GM19372 (cell line): Measurements from ENCODE around the gene ZBTB16.

ENCODE experiments used
- ATAC-seq: cut with Tn5 transposase; IDR thresholded peaks from one replicate; pipeline ENCODE4 v1.9.1; 2021; ENCODE audit warnings: mild to moderate bottlenecking, low read depth, moderate library complexity; ENCODE audit not compliant: unreplicated experiment

Gene ZBTB16

GRCh38 chr11:114195981-114196731 is 136.6 kb downstream of the ZBTB16 start:
- ATAC-seq = no peak

GRCh38 chr11:114196997-114197703 is 137.6 kb downstream of the ZBTB16 start:
- no peak for ATAC-seq

DNA sequence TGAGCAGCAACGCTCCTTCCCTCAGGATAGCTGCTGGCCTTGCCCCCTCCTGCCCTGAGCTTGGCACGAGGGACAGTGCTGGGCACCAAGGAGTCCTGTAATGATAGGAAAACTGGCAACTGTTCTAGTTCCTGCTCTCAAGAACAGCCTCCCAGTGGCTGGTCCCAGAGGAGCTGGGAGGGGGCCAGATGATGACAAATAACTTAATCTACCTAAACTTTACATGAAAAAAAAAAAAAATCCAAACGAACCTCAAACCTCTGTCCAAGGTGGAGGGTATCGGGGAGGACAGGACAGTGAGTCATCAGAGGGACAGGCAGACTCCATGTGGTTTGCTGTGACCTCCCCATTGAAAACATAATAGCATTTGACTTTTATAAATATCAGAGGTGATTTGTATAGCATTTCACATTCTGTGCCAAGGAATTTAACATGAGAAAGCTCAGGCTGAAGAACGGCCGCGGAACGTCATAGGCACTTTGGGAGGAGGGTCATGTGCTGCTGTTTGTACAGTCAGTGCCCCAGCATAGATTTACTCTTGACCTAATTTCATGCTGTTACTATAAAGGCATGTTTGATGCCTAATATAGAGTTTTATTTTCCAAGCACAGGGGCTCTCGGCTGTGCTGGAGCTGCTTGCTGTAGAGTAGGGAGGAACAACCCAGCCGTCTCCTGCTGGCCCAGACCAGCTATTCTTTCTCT is 138.4 kb downstream of the ZBTB16 start:
- ATAC-seq = no peak

GRCh38 chr11:114199051-114199450 is 139.5 kb downstream of the ZBTB16 start:
- ATAC-seq = no peak

DNA sequence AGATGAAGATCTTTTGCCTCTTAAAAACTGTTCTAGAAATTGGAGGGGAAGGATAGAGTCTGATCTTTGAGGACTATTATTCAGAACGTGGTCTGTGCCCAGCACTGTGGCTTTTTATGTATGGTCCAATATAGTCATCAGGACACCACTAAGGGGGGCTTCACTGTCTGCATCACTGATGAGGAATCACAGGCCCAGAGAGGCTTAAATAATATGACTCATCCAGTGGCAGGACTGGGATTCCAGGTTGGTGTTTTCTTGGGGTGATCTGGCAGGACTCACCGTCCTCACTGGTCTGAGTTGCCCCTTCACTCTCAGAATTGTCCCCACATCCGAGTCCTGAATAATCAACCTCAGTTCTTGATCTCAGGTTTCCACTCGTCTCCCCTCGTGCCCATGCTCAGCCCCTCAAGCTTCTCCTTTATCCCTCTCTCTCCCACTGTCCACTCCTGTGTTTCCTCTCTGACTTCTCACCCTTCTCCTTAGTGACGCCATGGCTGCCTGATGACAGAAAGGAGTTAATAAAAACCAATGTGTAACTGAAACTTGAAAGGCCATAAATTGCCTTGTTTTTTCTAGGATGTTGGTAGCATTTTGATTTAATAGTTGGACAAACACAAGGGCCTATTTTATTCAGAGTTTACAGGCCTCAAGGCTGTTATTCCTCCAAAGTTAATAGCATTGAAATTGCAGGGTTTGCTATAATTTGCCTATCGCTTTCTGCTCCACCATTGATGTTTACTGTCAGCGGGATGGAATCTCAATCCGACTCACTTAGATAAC is 141.0 kb downstream of the ZBTB16 start:
- no peak for ATAC-seq

DNA sequence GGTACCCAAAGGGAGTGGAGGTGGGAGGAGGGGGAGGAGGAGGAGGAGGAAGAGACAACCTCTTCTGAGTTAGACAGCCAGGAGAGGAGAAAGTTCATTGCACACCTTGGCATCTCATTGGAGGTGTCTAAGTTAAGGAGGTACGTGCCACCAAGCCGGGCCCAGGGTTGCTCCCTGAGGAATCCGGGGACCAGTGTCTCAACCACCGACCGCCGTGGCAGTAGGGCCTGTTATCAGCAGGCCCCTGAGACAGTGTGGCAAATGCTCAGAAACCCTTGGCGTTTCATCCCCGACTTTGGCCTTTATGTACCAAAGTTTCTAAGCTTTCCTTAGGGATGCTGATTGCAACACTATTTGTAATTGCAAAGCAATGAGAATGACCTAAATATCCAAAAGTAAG is 141.7 kb downstream of the ZBTB16 start:
- ATAC-seq = no peak

- no peak for ATAC-seq
These were observed 142.6 kb downstream of the ZBTB16 start for GRCh38 chr11:114202011-114202609.

- no peak for ATAC-seq
These were observed 147.6 kb downstream of the ZBTB16 start for GRCh38 chr11:114207096-114207495.

- no peak for ATAC-seq
These were observed 148.9 kb downstream of the ZBTB16 start for GRCh38 chr11:114208377-114208776.

DNA sequence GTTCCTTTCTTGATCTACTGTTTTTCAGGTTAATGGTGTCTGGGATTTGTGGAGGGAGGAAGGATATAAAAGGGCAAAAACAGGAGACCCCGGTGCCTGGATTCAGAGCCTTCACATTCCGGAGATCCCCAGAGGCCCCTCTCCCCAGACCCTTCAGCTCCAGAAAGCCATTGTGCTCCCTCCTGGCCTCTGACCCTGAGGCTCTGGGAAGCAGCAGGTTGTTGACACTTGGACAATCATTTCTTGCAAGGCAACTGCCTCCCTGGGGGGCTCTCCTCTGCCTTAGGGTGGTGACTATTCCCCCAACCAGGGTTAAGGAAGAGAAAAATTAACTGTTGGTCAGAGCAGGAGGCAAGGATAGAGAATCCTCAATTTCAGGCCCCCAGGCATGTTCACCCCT is 149.8 kb downstream of the ZBTB16 start:
- ATAC-seq = no peak

- ATAC-seq = no peak
These were observed 150.4 kb downstream of the ZBTB16 start for GRCh38 chr11:114209904-114210303.

GRCh38 chr11:114211444-114212121 is 152.1 kb downstream of the ZBTB16 start:
- ATAC-seq = no peak

GRCh38 chr11:114213622-114214021 is 154.1 kb downstream of the ZBTB16 start:
- no peak for ATAC-seq

GRCh38 chr11:114215428-114215827 is 155.9 kb downstream of the ZBTB16 start:
- no peak for ATAC-seq

DNA sequence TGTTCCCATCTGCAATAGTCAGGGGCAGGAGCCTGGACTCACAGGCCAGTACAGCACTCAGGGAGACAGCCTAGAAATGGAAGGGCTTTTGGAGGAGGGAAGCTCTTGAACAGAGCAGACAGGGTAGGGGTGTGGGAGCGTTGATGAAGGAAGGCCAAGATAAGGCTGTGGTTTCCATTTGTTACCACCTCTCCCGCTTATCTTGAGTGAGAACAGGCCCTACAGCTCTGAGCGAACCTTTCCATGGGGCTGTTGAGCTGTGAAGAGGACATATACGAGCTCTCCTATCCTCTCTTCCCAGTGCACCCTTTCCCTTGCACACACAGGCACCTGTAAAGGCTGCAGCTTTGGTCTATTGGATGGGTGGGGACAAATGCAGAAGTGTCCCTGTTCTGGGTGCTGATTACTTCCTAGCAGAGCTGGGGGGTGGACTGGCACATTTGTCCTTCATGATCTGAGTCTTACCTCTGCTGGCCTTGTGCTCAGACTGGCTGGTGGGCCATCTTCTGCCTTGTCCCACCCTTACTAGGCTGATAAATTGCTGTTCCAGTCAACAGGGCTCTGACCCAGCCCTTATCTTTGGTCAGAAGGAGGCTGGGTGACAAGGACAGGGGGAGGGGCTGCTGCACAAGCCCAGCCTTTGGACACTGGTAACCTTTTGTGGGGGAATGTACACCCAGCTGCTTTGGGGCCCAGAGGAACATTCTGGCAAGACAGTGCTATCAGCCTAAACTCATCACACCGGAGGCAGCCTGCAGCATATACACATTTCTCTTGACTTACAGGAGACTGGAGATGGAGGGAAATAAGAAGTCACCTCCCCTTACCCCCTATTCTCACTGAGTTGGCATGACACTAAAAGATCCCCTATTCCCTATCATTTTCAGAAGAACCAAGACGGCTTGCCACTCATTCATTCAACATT is 156.6 kb downstream of the ZBTB16 start:
- ATAC-seq = no peak

DNA sequence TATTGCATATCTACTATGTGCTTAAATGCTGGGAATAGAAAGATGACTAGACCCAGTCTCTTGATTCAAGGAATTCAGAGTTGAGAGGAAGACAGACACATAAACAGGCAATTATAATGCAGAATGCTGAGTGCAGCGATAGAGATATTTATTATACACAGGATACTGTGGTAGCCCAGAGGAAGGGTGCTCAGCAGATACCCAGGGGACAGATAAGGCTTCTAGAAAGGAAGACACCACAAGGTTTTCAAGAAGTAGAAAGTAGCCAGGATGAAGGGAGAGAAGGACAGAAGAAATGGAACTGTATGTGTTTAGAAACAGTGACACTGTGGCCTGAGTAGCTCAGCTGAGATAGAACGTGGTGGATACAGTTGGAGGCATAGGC is 157.3 kb downstream of the ZBTB16 start:
- no peak for ATAC-seq

DNA sequence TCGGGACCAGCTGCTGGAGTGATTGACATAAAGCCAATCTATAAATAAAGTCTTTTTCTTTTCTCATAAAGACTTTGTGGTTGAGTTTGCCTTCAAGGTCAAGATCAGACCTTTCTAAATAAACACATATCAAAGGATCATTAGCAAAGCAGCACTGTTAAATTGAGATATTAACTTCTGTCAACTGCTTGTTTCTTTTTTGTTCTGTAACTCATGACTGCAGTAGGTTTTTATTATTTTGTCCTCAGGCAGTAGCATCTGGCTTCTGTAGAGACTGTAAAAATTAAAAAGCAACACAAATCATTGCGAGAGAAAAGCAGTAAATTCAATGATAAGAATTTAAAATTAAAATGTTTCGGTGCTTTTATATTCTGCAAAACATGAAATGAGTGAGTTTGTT is 159.0 kb downstream of the ZBTB16 start:
- no peak for ATAC-seq

DNA sequence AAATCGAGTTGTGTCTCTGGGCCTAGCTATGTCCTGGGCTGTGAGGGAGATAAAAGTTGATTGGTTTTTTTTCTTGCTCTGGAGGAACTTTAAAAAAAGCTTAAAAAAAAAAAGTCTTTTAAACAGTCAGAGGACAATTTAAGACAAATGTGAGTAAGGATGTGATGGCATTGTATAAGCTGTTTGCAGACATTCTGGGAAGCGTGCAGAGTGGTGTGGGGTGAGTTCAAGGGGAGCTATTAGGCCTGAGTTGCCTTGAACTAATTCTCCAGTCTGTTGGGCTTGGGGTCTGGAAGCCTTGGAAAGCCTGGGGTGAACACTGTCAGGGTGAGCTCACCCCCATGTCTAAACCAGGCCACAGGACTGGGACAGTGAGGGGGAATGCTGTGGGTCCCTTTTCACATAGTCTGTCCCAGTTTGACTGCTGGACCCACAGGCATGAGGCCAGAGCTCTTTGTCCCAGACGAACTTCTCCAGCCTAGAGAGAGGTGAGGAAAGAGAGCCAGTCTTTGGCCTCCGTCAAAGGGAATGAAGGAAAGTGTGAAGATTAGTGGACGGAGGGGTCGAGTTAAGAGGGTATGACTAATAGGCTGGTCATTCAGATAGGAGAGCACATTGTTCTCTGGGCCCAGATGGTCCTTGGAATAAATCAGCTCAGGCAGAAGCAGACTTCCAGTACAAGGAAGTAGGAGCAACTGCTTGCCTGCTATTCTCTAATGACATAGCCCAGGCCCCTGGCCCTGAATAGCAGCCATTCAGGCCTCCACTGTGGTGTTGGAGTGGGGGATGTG is 160.2 kb downstream of the ZBTB16 start:
- ATAC-seq = no peak
